HEK293T (cell line): Measurements from ENCODE around the gene VPS26C.

Experiments used
- FOXA1 ChIP-seq: fragments of 450-650 bp; IDR thresholded peaks from 2 replicates; pipeline ENCODE4 v1.6.1; 2016; ENCODE audit warnings: mild to moderate bottlenecking
- SP1 ChIP-seq: fragments of 450-650 bp; IDR thresholded peaks from 2 replicates; pipeline ENCODE4 v1.6.1; 2017

DNA sequence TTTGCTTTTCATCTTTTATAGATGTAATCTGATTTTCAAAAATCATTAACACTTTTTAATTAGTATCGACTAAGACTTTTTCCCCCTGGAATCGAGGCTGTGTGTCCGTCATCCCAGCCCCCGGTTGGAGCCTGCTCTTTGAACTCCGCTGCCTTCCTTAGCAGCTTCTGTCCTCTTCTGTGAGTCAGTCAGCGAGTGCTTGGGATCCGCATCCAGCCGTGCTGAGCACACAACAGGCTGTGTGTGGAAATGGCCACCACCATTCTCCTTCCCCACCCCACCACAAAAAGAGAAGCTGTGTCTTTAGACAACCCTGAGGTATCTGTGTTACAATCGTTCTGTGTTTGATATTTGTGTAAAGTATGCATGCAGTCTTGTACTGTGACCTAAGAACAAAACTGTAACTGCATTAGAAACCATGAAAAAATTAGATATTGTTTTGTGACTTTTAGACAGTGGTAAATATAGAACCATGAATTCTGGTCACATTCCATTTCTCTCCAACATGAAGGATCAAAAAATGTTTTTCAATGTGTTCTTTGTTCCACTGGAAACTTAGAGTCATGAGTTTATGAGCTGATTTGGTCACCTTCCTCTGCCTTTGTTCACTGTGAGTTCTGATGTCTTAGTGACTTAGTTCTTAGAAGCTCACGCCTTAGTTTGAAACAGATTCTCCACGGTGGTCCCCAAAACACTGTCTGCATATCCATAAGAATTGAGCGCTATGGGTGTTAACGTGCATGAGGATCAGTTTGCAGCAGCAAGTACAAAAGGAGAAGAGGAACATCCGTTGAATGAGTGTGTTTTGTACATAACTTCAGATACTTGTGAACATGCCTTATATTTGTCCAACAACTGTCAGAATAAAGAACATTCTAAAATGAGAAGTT lies 64.7 kb downstream of the VPS26C start:
- TF ChIP-seq FOXA1: no peak
- no peak for TF ChIP-seq SP1
